Measurements from ENCODE around the gene CDA. TPM values are rescaled to one million over a fixed set of nuclear protein-coding genes. Genes with fewer than 3 reads are reported as not detected.

CDA gene
- under 1 TPM in 1 of 3 donors, not detected in 2; 0.30 TPM for polyA plus RNA-seq

- H3K27me3 Mint-ChIP-seq (ENCODE audit: low read depth in 3 of 3): peaks cover 10 to 24% (median 18%) of the 10 kb centered on the region in 3 donors
- peaks cover 0 to 2% (median 0%) of the 10 kb centered on the region in 6 donors for H3K9me3 Mint-ChIP-seq
- H3K36me3 Mint-ChIP-seq: no peaks in the 10 kb centered on the region
- H3K4me3 Mint-ChIP-seq: peak within 1 kb of the TSS in 4 of 5 donors; percentile 21 to 66 (median 42)
- peak in 1 of 3 donors; percentile 12 for DNase-seq
- peaks cover 21 to 24% of the 10 kb centered on the region in 2 donors for H3K4me1 Mint-ChIP-seq
- peak within 1 kb of the TSS in 3 of 6 donors; percentile 48 to 73 (median 58) for H3K27ac Mint-ChIP-seq
These were observed at the start of gene CDA for GRCh38 chr1:20588634-20589225. CDA (plus strand) TSS chr1:20589097; CDS start chr1:20589130, 33 bp downstream.

GRCh38 chr1:20540281-20540680 lies 48.6 kb upstream of the CDA start:
- no peaks in the 10 kb centered on the region for H3K4me1 Mint-ChIP-seq
- DNase-seq: no peak
- H3K27me3 Mint-ChIP-seq (ENCODE audit: low read depth in 3 of 3): peaks cover 2 to 14% (median 4%) of the 10 kb centered on the region in 3 donors
- H3K9me3 Mint-ChIP-seq: no peaks in the 10 kb centered on the region
- H3K36me3 Mint-ChIP-seq: no peaks in the 10 kb centered on the region
- H3K4me3 Mint-ChIP-seq: no peak overlapping the region
- no peak overlapping the region for H3K27ac Mint-ChIP-seq

DNA sequence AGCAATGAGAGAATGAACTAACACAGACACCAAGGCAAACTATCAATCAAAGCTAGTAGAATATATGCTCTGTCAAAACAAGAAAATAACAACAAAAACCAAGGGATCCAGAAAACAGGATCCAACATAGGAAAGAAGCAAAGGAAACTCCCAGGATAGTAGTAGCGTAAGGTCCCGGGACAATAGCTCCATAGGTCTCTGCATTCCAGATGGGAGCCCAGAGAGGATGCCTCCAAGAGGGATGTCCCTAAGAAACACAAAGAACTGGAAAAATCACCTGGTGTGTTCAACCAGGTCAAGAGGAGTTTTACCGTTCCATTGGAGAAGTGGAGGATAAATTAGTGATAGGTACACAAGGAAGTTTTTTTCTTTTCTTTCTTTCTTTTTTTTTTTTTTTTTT lies 42.3 kb upstream of the CDA start:
- Mint-ChIP-seq H3K4me1 (no peaks in the 10 kb centered on the region), H3K9me3 (no peaks in the 10 kb centered on the region), H3K36me3 (no peaks in the 10 kb centered on the region), H3K27me3 (ENCODE audit: low read depth in 3 of 3) (peaks cover 5 to 12% (median 5%) of the 10 kb centered on the region in 3 donors), H3K4me3 (no peak overlapping the region), H3K27ac (no peak overlapping the region)
- DNase-seq: no peak

- Mint-ChIP-seq H3K9me3 (no peaks in the 10 kb centered on the region), H3K27ac (no peak overlapping the region), H3K4me1 (no peaks in the 10 kb centered on the region), H3K36me3 (no peaks in the 10 kb centered on the region), H3K4me3 (no peak overlapping the region), H3K27me3 (ENCODE audit: low read depth in 3 of 3) (peaks cover 8 to 21% (median 8%) of the 10 kb centered on the region in 3 donors)
- DNase-seq: no peak
These were observed 37.7 kb upstream of the CDA start for GRCh38 chr1:20551161-20551560.

- Mint-ChIP-seq H3K36me3 (no peaks in the 10 kb centered on the region), H3K4me3 (no peak within 1 kb of the TSS), H3K27me3 (ENCODE audit: low read depth in 3 of 3) (peaks cover 8 to 17% (median 8%) of the 10 kb centered on the region in 3 donors), H3K27ac (no peak within 1 kb of the TSS), H3K9me3 (no peaks in the 10 kb centered on the region), H3K4me1 (no peaks in the 10 kb centered on the region)
- DNase-seq: no peak
These were observed 36.8 kb upstream of the CDA start, which contains the start of gene FAM43B for GRCh38 chr1:20551945-20552727. FAM43B (plus strand) TSS chr1:20552573; CDS start chr1:20552974, 401 bp downstream.

- Mint-ChIP-seq H3K27me3 (ENCODE audit: low read depth in 3 of 3) (peaks cover 6 to 17% (median 8%) of the 10 kb centered on the region in 3 donors), H3K9me3 (no peaks in the 10 kb centered on the region), H3K4me3 (no peak overlapping the region), H3K4me1 (no peaks in the 10 kb centered on the region), H3K36me3 (no peaks in the 10 kb centered on the region), H3K27ac (no peak overlapping the region)
- DNase-seq: no peak
These were observed 36.0 kb upstream of the CDA start for GRCh38 chr1:20552728-20553445.

GRCh38 chr1:20555025-20555757 lies 33.7 kb upstream of the CDA start:
- Mint-ChIP-seq H3K27me3 (ENCODE audit: low read depth in 3 of 3) (peaks cover 6 to 17% (median 6%) of the 10 kb centered on the region in 3 donors), H3K36me3 (no peaks in the 10 kb centered on the region), H3K9me3 (no peaks in the 10 kb centered on the region), H3K4me3 (no peak overlapping the region), H3K4me1 (no peaks in the 10 kb centered on the region), H3K27ac (no peak overlapping the region)
- DNase-seq: no peak

GRCh38 chr1:20555758-20556120 lies 33.2 kb upstream of the CDA start:
- Mint-ChIP-seq H3K4me1 (no peaks in the 10 kb centered on the region), H3K9me3 (no peaks in the 10 kb centered on the region), H3K27ac (no peak overlapping the region), H3K27me3 (ENCODE audit: low read depth in 3 of 3) (peaks cover 6 to 18% (median 6%) of the 10 kb centered on the region in 3 donors), H3K36me3 (no peaks in the 10 kb centered on the region), H3K4me3 (no peak overlapping the region)
- DNase-seq: no peak

DNA sequence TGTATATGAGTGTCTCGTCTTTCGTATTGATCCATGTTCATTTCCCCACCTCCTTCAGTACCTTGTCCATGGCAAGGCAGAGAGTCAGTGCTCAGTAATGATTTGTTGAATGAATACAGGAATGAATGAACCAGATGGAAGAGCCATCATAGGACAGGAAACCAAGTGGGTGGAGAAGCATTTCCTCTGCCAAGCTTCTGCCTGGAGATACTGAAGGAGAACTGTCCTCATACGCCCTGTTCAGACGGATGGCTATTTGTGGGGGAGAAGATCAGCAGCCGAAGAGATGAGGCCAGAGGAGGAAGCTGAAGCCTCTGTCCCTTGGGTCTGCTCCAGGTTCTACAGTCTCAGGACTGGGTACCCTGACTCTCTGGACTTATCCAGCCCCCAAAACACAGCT lies 30.7 kb upstream of the CDA start:
- Mint-ChIP-seq H3K27me3 (ENCODE audit: low read depth in 3 of 3) (peaks cover 3 to 13% (median 5%) of the 10 kb centered on the region in 3 donors), H3K36me3 (no peaks in the 10 kb centered on the region), H3K9me3 (no peaks in the 10 kb centered on the region), H3K4me1 (no peaks in the 10 kb centered on the region), H3K27ac (no peak overlapping the region), H3K4me3 (no peak overlapping the region)
- no peak for DNase-seq

DNA sequence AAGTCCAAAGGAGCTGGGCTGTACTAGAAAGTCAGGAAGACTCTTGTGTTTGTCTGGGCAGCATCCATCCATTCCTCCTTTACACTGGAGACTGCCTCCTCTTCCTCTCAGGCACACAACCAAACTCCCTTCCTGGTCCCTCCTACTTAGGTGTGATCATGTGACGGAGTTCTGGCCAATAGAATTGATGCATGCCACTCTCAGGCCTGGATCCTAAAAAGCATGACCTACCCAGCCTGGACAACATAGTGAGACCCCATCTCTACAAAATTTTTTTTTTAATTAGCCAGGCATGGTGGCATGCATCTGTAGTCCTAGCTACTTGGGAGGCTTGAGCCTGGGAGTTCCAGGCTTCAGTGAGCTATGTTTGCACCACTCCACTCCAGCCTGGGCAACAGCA lies 27.9 kb upstream of the CDA start:
- H3K36me3 Mint-ChIP-seq: no peaks in the 10 kb centered on the region
- H3K27me3 Mint-ChIP-seq (ENCODE audit: low read depth in 3 of 3): peaks cover 0 to 8% (median 2%) of the 10 kb centered on the region in 3 donors
- H3K4me1 Mint-ChIP-seq: no peaks in the 10 kb centered on the region
- H3K9me3 Mint-ChIP-seq: no peaks in the 10 kb centered on the region
- no peak for DNase-seq
- no peak overlapping the region for H3K27ac Mint-ChIP-seq
- no peak overlapping the region for H3K4me3 Mint-ChIP-seq

- H3K27me3 Mint-ChIP-seq (ENCODE audit: low read depth in 3 of 3): peaks cover 2 to 17% (median 4%) of the 10 kb centered on the region in 3 donors
- no peak overlapping the region for H3K27ac Mint-ChIP-seq
- no peaks in the 10 kb centered on the region for H3K36me3 Mint-ChIP-seq
- no peaks in the 10 kb centered on the region for H3K9me3 Mint-ChIP-seq
- H3K4me1 Mint-ChIP-seq: no peaks in the 10 kb centered on the region
- no peak for DNase-seq
- no peak overlapping the region for H3K4me3 Mint-ChIP-seq
These were observed 23.7 kb upstream of the CDA start for GRCh38 chr1:20565234-20565633.

GRCh38 chr1:20569523-20570098 lies 19.3 kb upstream of the CDA start:
- peaks cover 5 to 14% (median 5%) of the 10 kb centered on the region in 3 donors for H3K27me3 Mint-ChIP-seq (ENCODE audit: low read depth in 3 of 3)
- no peaks in the 10 kb centered on the region for H3K9me3 Mint-ChIP-seq
- H3K4me3 Mint-ChIP-seq: no peak overlapping the region

GRCh38 chr1:20571427-20571826 lies 17.5 kb upstream of the CDA start:
- peaks cover 5 to 23% (median 8%) of the 10 kb centered on the region in 3 donors for H3K27me3 Mint-ChIP-seq (ENCODE audit: low read depth in 3 of 3)
- no peak overlapping the region for H3K4me3 Mint-ChIP-seq
- no peak overlapping the region for H3K27ac Mint-ChIP-seq
- no peaks in the 10 kb centered on the region for H3K4me1 Mint-ChIP-seq
- DNase-seq: no peak
- peaks cover 0 to 1% (median 0%) of the 10 kb centered on the region in 6 donors for H3K9me3 Mint-ChIP-seq
- no peaks in the 10 kb centered on the region for H3K36me3 Mint-ChIP-seq

More at GRCh38 chr1:20569523-20570098, 19.3 kb upstream of the CDA start:
- H3K27ac Mint-ChIP-seq: no peak overlapping the region
- no peaks in the 10 kb centered on the region for H3K36me3 Mint-ChIP-seq
- no peaks in the 10 kb centered on the region for H3K4me1 Mint-ChIP-seq
- no peak for DNase-seq

Data from immature natural killer cell (primary cell).